ENCODE measurements around the gene ARFGEF2. TPM values are rescaled to one million over a fixed set of nuclear protein-coding genes. Genes with fewer than 3 reads are reported as not detected.

Gene ARFGEF2
- total and polyA plus RNA-seq, 2 donors (not counting 3 experiments of a cell fraction or from before 2014, with no cell fraction given): 12.7 to 32.6 TPM

DNA sequence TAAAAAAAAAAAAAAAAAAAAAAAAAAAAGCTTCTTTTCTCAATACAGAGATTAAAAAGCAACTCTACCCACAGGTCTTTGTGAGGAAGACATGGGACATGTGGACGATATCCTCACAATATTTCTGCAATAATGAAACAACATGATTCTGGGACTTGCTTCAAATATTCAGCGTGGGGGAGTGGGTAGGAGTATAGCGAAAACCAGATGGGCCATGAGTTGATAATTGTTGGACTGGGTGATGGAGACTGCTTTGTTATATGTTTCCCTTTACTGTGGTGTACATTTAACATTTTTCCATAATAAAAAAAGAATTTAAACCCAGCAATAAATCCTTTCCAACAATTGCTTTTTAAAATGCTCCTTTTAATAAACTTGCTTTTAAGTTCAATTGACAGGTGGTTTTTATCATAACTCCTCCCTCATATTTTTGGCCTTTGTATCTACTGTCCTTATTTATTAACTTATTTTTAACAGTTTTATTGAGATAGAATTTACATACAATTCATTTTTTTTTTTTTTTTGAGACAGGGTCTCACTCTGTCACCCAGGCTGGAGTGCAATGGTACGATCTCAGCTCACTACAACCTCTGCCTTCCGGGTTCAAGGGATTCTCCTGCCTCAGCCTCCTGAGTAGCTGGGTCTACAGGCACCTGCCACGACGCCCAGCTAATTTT is 40.4 kb upstream of the ARFGEF2 start:
- peaks cover 12% of the 10 kb centered on the region for H3K4me1 ChIP-seq (ENCODE audit: control insufficient read depth, extremely low read depth, insufficient read depth, low read length)
- no TSS peak for BruUV-seq (replicated peaks)
- H3K4me3 ChIP-seq (replicated peaks in 1 of 3; ENCODE audit: insufficient read depth in 1 of 3, low read depth in 1 of 3, low read length in 3 of 3): no peak overlapping the region
- no peaks in the 10 kb centered on the region for H3K27me3 ChIP-seq (ENCODE audit: control insufficient read depth in 2 of 2, insufficient read depth in 2 of 2, low read length in 2 of 2)
- DNase-seq (ENCODE audit: low read depth, low spot score) (no peak), FAIRE-seq (no peak)
- H3K4me2 ChIP-seq (ENCODE audit: insufficient read depth, low read length): no peak overlapping the region
- TF ChIP-seq POLR2A (IDR thresholded peaks at IDR 0.05; ENCODE audit: low read depth, low read length): no peak
- TF ChIP-seq, protein P1, sequence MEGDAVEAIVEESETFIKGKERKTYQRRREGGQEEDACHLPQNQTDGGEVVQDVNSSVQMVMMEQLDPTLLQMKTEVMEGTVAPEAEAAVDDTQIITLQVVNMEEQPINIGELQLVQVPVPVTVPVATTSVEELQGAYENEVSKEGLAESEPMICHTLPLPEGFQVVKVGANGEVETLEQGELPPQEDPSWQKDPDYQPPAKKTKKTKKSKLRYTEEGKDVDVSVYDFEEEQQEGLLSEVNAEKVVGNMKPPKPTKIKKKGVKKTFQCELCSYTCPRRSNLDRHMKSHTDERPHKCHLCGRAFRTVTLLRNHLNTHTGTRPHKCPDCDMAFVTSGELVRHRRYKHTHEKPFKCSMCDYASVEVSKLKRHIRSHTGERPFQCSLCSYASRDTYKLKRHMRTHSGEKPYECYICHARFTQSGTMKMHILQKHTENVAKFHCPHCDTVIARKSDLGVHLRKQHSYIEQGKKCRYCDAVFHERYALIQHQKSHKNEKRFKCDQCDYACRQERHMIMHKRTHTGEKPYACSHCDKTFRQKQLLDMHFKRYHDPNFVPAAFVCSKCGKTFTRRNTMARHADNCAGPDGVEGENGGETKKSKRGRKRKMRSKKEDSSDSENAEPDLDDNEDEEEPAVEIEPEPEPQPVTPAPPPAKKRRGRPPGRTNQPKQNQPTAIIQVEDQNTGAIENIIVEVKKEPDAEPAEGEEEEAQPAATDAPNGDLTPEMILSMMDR (IDR thresholded peaks at IDR 0.05; ENCODE audit: extremely low read depth in 1 of 2, insufficient read depth in 1 of 2, low read depth in 1 of 2, low read length in 2 of 2): no peak
- no peak for TF ChIP-seq JUN (IDR thresholded peaks at IDR 0.05; ENCODE audit: borderline replicate concordance, insufficient read depth, insufficient read length, low read depth)
- TF ChIP-seq, protein P2, sequence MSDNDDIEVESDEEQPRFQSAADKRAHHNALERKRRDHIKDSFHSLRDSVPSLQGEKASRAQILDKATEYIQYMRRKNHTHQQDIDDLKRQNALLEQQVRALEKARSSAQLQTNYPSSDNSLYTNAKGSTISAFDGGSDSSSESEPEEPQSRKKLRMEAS (IDR thresholded peaks at IDR 0.05; ENCODE audit: insufficient read depth, insufficient read length): no peak
- no peak for TF ChIP-seq EZH2 (IDR thresholded peaks at IDR 0.05; ENCODE audit: borderline replicate concordance, low read depth, low read length, severe bottlenecking)
- no peak for TF ChIP-seq POLR2AphosphoS5 (IDR thresholded peaks at IDR 0.05; ENCODE audit: insufficient read depth, low read depth, low read length)
- no peak for TF ChIP-seq MYC (IDR thresholded peaks at IDR 0.05; ENCODE audit: low read depth, low read length)
- no peak for TF ChIP-seq GATA2 (IDR thresholded peaks at IDR 0.05; ENCODE audit: insufficient read depth, insufficient read length, low read depth, low read length)
- no peak for TF ChIP-seq FOS (IDR thresholded peaks at IDR 0.05; ENCODE audit: borderline replicate concordance, insufficient read depth, low read length)
- H3K36me3 ChIP-seq (ENCODE audit: control insufficient read depth in 2 of 2, extremely low read depth in 1 of 2, insufficient read depth in 2 of 2, low read length in 2 of 2): no peaks in the 10 kb centered on the region
- no peak overlapping the region for H3K9ac ChIP-seq (replicated peaks; ENCODE audit: extremely low read depth, insufficient read depth, low read length)
- no peaks in the 10 kb centered on the region for H3K9me3 ChIP-seq (replicated peaks; ENCODE audit: control insufficient read depth, insufficient read depth, low read length)
- dilution Hi-C loops (cut with MboI; ENCODE audit: extremely low pct_ligation_motif_present, low sequenced_read_pairs) (no loop called here), intact Hi-C loops (cut with micrococcal nuclease) (no loop called here)
- H4K20me1 ChIP-seq (replicated peaks; ENCODE audit: control insufficient read depth, extremely low read depth, insufficient read depth, low read length): no peaks in the 10 kb centered on the region
- no peak overlapping the region for H3K27ac ChIP-seq (ENCODE audit: insufficient read depth, low read depth, low read length)
- H3K79me2 ChIP-seq (ENCODE audit: control insufficient read depth, insufficient read depth, low read length): no peaks in the 10 kb centered on the region
- ChIA-PET CTCF (interaction anchor here (1.2 to 2.7 kb wide), 3 partner anchors 16 to 223 kb away, joined by 3 to 13 read pairs (median 8); no protein-coding TSS in a partner anchor), POLR2A (no interaction called here)
- H3K9me1 ChIP-seq (replicated peaks; ENCODE audit: control insufficient read depth, extremely low read depth, insufficient read depth, low read length): no peaks in the 10 kb centered on the region
- H2AFZ ChIP-seq (ENCODE audit: low read depth, low read length): no peak overlapping the region
